ENCODE results near the gene NANOGP8. TPM values are rescaled to one million over a fixed set of nuclear protein-coding genes. Genes with fewer than 3 reads are reported as not detected.

Gene NANOGP8
- total RNA-seq, 3 donors from 2014 or later (not counting 1 experiment from before 2014, with no cell fraction given), result not detected

DNA sequence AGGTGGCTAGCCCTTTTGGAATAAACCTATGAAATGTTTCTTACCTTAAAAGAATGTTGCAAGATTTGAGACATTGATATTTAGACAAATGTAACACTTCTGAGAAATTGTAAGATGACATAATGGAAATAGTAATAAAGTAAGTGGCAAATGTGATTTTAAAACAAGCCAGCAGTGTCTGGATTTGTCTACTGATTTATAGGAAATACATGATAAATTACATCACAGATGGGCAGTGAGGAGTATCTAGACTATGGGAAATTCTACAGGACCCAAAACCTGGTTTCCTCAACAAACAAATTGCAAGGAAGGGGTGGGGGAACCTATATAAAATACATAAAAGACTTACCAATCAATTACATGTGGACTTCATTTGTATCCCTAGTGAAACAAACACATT lies 37.1 kb downstream of the NANOGP8 start:
- Histone ChIP-seq H3K9me3 (ENCODE audit: control insufficient read depth, insufficient read depth, low read length) (no peaks in the 10 kb centered on the region), H3K27ac (ENCODE audit: low read length) (no peak overlapping the region), H3K36me3 (ENCODE audit: control insufficient read depth, insufficient read depth, low read length) (no peaks in the 10 kb centered on the region), H3K27me3 (ENCODE audit: control insufficient read depth, insufficient read depth, low read length) (no peaks in the 10 kb centered on the region), H3K4me1 (ENCODE audit: control insufficient read depth, insufficient read depth, low read length) (no peaks in the 10 kb centered on the region), H3K4me3 (ENCODE audit: low read length) (no peak overlapping the region)
- no peak for ATAC-seq
- H3K27me3 Mint-ChIP-seq (ENCODE audit: low read depth in 2 of 2), result no peaks in the 10 kb centered on the region
- H3K4me3 Mint-ChIP-seq, result no peak overlapping the region
- TF ChIP-seq CTCF (IDR thresholded peaks at IDR 0.05), result no peak
- DNase-seq, result no peak
- no peaks in the 10 kb centered on the region for H3K9me3 Mint-ChIP-seq
- intact Hi-C loops (cut with micrococcal nuclease), result no loop called here
- no peaks in the 10 kb centered on the region for H3K4me1 Mint-ChIP-seq
- H3K27ac Mint-ChIP-seq, result no peak overlapping the region
- no peaks in the 10 kb centered on the region for H3K36me3 Mint-ChIP-seq

DNA sequence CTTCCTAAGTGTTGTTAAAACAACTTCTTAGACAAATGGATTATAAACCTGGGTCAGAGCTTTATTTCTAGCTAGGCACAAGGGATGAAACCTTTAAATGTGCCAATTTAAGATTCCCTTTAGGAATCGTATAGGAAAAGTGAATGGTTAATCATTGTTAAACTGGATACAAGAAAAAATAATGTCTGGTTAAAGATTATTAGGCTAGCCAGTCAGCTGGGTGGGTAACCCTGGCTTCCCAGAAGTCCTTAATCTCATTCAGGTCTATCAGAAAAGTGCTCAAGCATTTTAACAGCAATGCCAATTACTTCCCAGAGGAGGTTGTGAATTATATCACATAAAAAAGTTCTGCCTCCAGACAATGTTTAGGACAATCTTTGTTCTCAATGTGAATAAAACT lies 37.6 kb downstream of the NANOGP8 start:
- Mint-ChIP-seq H3K4me3 (no peak overlapping the region), H3K27me3 (ENCODE audit: low read depth in 2 of 2) (no peaks in the 10 kb centered on the region), H3K36me3 (no peaks in the 10 kb centered on the region), H3K4me1 (no peaks in the 10 kb centered on the region), H3K27ac (no peak overlapping the region), H3K9me3 (no peaks in the 10 kb centered on the region)
- H3K4me3 ChIP-seq (ENCODE audit: low read length), result no peak overlapping the region
- WGBS (ENCODE audit: insufficient coverage), result 100% methylated on average over 1 of the region's 1 CpG
- intact Hi-C loops (cut with micrococcal nuclease), result no loop called here
- ATAC-seq (no peak), DNase-seq (no peak)
- no peak for TF ChIP-seq CTCF (IDR thresholded peaks at IDR 0.05)
- no peaks in the 10 kb centered on the region for H3K36me3 ChIP-seq (ENCODE audit: control insufficient read depth, insufficient read depth, low read length)
- no peak overlapping the region for H3K27ac ChIP-seq (ENCODE audit: low read length)
- H3K27me3 ChIP-seq (ENCODE audit: control insufficient read depth, insufficient read depth, low read length), result no peaks in the 10 kb centered on the region
- no peaks in the 10 kb centered on the region for H3K9me3 ChIP-seq (ENCODE audit: control insufficient read depth, insufficient read depth, low read length)
- H3K4me1 ChIP-seq (ENCODE audit: control insufficient read depth, insufficient read depth, low read length), result no peaks in the 10 kb centered on the region

DNA sequence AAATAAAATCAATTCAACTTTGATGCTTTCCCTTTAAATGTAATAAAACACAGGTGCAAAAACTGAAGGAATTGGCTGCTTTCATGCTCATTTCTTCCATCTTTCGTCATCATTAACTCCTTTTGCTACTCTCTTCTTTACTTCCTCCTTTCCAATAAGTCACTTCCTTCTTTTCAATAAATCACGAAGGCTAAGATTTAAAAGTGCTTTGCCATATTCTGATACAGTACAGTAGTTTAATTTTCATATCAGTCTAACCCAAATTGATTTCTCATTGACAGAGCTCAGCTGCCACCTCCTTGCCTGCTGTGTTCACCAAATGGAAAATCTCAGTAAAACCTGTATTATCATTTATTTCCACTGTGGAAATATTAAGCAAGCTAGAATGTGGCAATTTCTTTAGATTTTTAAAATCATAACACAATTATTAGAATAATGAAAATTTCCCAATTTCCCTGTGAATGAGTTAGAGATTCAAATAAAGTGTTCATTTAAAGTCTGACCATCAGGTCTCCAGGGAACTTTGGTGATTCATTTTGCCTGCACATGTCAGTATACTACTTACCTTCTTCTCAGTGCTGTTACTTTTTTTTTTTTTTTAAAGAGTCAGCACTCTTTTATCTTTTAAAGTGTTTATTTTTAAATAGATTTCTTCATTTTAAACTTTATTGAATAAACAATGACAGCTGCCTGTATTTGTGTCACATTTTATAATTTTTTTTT lies 41.6 kb downstream of the NANOGP8 start:
- ATAC-seq (no peak), DNase-seq (no peak)
- no peaks in the 10 kb centered on the region for H3K9me3 Mint-ChIP-seq
- no peak overlapping the region for H3K4me3 Mint-ChIP-seq
- H3K4me1 ChIP-seq (ENCODE audit: control insufficient read depth, insufficient read depth, low read length), result no peaks in the 10 kb centered on the region
- H3K4me1 Mint-ChIP-seq, result no peaks in the 10 kb centered on the region
- H3K4me3 ChIP-seq (ENCODE audit: low read length), result no peak overlapping the region
- 26% methylated on average over 2 of the region's 2 CpGs for WGBS (ENCODE audit: insufficient coverage)
- no peaks in the 10 kb centered on the region for H3K9me3 ChIP-seq (ENCODE audit: control insufficient read depth, insufficient read depth, low read length)
- H3K36me3 ChIP-seq (ENCODE audit: control insufficient read depth, insufficient read depth, low read length), result no peaks in the 10 kb centered on the region
- intact Hi-C loops (cut with micrococcal nuclease), result no loop called here
- no peak for TF ChIP-seq CTCF (IDR thresholded peaks at IDR 0.05)
- H3K27me3 ChIP-seq (ENCODE audit: control insufficient read depth, insufficient read depth, low read length), result no peaks in the 10 kb centered on the region
- no peak overlapping the region for H3K27ac ChIP-seq (ENCODE audit: low read length)
- H3K27ac Mint-ChIP-seq, result no peak overlapping the region
- no peaks in the 10 kb centered on the region for H3K36me3 Mint-ChIP-seq
- no peaks in the 10 kb centered on the region for H3K27me3 Mint-ChIP-seq (ENCODE audit: low read depth in 2 of 2)

All from natural killer cell (primary cell).